ENCODE results near the gene PHACTR1. TPM values are rescaled to one million over a fixed set of nuclear protein-coding genes. Genes with fewer than 3 reads are reported as not detected.
A peak's percentile ranks its signal among the peaks of the same experiment; 100 is the strongest.

The PHACTR1 gene
- total RNA-seq, 6 experiments from 2014 or later: 0.20 to 3.5 (median 0.93) TPM

GRCh38 chr6:13066820-13067219, 350.3 kb downstream of the PHACTR1 start:
- H3K36me3 ChIP-seq: no peaks in the 10 kb centered on the region
- 70% methylated on average over 1 of the region's 1 CpG for WGBS (ENCODE audit: insufficient coverage, low coverage, low lambda C conversion rate, missing lambda C conversion rate)
- H3K4me1 ChIP-seq: no peaks in the 10 kb centered on the region
- H3K9me3 ChIP-seq: no peaks in the 10 kb centered on the region
- ATAC-seq (no peak), DNase-seq (no peak)
- H3K27ac ChIP-seq: no peak overlapping the region
- H3K4me3 ChIP-seq: no peak overlapping the region
- TF ChIP-seq POLR2A (IDR thresholded peaks at IDR 0.05) (no peak), CTCF (IDR thresholded peaks at IDR 0.05) (no peak)
- intact Hi-C loops (cut with DNase I): no loop called here
- no peaks in the 10 kb centered on the region for H3K27me3 ChIP-seq

- DNase-seq (no peak), ATAC-seq (peak; percentile 48 to 74 (median 69))
- no peaks in the 10 kb centered on the region for H3K27me3 ChIP-seq
- H3K9me3 ChIP-seq: no peaks in the 10 kb centered on the region
- H3K4me1 ChIP-seq: no peaks in the 10 kb centered on the region
- 42% methylated on average over 10 of the region's 12 CpGs for WGBS (ENCODE audit: insufficient coverage, low coverage, low lambda C conversion rate, missing lambda C conversion rate)
- no peaks in the 10 kb centered on the region for H3K36me3 ChIP-seq
- TF ChIP-seq POLR2A (IDR thresholded peaks at IDR 0.05) (no peak), CTCF (IDR thresholded peaks at IDR 0.05) (no peak)
- no peak overlapping the region for H3K4me3 ChIP-seq
- H3K27ac ChIP-seq: peak overlapping the region in 1 of 3 donors; percentile 8
- intact Hi-C loops (cut with DNase I): no loop called here
Measured at GRCh38 chr6:13068586-13069210, 352.1 kb downstream of the PHACTR1 start.

- Histone ChIP-seq H3K27me3 (no peaks in the 10 kb centered on the region), H3K27ac (no peak overlapping the region), H3K36me3 (no peaks in the 10 kb centered on the region), H3K4me1 (no peaks in the 10 kb centered on the region), H3K9me3 (no peaks in the 10 kb centered on the region), H3K4me3 (no peak overlapping the region)
- DNase-seq (no peak), ATAC-seq (no peak)
- 57% methylated on average over 5 of the region's 6 CpGs for WGBS (ENCODE audit: insufficient coverage, low coverage, low lambda C conversion rate, missing lambda C conversion rate)
- TF ChIP-seq CTCF (IDR thresholded peaks at IDR 0.05) (no peak), POLR2A (IDR thresholded peaks at IDR 0.05) (no peak)
- intact Hi-C loops (cut with DNase I): no loop called here
Measured at GRCh38 chr6:13071550-13072345, 355.2 kb downstream of the PHACTR1 start.

GRCh38 chr6:13072686-13073347, 356.2 kb downstream of the PHACTR1 start:
- DNase-seq (no peak), ATAC-seq (no peak)
- Histone ChIP-seq H3K4me3 (no peak overlapping the region), H3K4me1 (no peaks in the 10 kb centered on the region), H3K27me3 (no peaks in the 10 kb centered on the region), H3K27ac (no peak overlapping the region), H3K9me3 (no peaks in the 10 kb centered on the region), H3K36me3 (no peaks in the 10 kb centered on the region)
- intact Hi-C loops (cut with DNase I): no loop called here
- WGBS (ENCODE audit: insufficient coverage, low coverage, low lambda C conversion rate, missing lambda C conversion rate): 57% methylated on average over 5 of the region's 5 CpGs
- TF ChIP-seq POLR2A (IDR thresholded peaks at IDR 0.05) (no peak), CTCF (IDR thresholded peaks at IDR 0.05) (no peak)
